Esophagus muscularis mucosa (tissue), 3 donors: ENCODE measurements around the gene HOXC9.

ENCODE experiments used
- EP300 ChIP-seq: sonication (generic); formaldehyde crosslinking; IDR thresholded peaks from one replicate; pipeline ENCODE4 v1.6.1; 2017; ENCODE audit warnings: antibody characterized with exemption
- TF ChIP-seq, protein P1 (sequence below), 3 experiments: fragments of 200-600 bp in 2 of 3; fragments of 450-650 bp in 1 of 3; sonication (generic) in 2 of 3; IDR thresholded peaks; one replicate each; pipeline ENCODE4 v1.5.1; 2017 to 2019; ENCODE audit warnings: antibody characterized with exemption in 3 of 3, mild to moderate bottlenecking in 2 of 3, moderate library complexity in 1 of 3

DNA sequence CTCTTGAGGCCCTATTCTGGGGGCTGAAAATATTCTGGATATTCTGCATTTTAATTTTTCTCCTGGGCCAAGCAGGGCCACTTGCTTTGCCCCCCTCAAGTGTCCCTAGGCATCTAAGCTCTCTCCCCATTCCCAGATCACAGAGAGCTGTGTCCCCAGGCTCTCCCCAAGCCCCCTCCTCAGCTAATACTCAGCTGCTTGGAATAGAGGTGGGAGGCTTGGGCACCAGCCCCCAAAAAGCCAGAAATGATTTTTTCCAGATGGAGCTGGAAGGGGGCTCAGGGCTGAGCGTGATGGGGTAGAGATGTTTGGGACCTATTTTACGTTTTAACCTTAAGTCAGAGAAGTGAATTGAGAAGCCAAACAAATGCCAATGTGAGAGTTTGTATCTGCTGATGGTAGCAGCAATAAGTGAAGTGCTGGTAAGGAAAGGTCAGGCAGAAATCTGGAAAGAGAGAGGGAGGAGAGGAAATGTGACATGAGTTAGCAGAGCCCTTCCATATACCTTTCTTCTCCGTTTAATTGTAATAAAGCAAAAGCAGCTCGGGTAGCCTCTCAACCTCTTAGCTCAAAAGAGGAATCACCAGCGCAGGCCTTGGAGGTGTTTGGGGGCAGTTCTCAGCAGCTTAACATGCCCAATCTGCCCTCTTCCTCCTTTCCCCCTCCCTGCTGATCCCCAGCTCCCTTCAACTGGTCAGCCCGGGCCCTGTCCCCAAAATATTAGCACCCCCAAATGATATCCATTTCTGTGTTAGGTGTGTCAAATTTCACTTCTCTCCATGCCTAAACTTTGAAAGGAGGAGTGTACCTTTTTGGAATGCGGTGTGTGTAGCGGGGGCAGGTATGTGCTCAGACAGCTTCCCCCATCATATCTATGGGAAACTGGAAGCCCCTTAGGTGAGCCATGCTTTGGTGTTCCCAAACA lies 23.3 kb downstream of the HOXC9 start:
- TF ChIP-seq, protein P1, sequence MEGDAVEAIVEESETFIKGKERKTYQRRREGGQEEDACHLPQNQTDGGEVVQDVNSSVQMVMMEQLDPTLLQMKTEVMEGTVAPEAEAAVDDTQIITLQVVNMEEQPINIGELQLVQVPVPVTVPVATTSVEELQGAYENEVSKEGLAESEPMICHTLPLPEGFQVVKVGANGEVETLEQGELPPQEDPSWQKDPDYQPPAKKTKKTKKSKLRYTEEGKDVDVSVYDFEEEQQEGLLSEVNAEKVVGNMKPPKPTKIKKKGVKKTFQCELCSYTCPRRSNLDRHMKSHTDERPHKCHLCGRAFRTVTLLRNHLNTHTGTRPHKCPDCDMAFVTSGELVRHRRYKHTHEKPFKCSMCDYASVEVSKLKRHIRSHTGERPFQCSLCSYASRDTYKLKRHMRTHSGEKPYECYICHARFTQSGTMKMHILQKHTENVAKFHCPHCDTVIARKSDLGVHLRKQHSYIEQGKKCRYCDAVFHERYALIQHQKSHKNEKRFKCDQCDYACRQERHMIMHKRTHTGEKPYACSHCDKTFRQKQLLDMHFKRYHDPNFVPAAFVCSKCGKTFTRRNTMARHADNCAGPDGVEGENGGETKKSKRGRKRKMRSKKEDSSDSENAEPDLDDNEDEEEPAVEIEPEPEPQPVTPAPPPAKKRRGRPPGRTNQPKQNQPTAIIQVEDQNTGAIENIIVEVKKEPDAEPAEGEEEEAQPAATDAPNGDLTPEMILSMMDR (IDR thresholded peaks at IDR 0.05): no peak
- TF ChIP-seq EP300: no peak
